Esophagus squamous epithelium (tissue), 4 donors: Measurements from ENCODE around the gene TRAP1.

Experiments
- POLR2A ChIP-seq, 4 donors: fragments of 450-650 bp; IDR thresholded peaks; one replicate each; pipeline ENCODE4 v1.6.1; 2017; ENCODE audit warnings: antibody characterized with exemption in 4 of 4, mild to moderate bottlenecking in 4 of 4, moderate library complexity in 3 of 4
- TF ChIP-seq, protein P1 (sequence below), 6 experiments: fragments of 450-650 bp in 4 of 6; fragments of 200-600 bp in 2 of 6; sonication (generic) in 2 of 6; IDR thresholded peaks; one replicate each; pipeline ENCODE4 v1.5.1; 2016 to 2019; ENCODE audit warnings: antibody characterized with exemption in 6 of 6, mild to moderate bottlenecking in 4 of 6, moderate library complexity in 4 of 6

DNA sequence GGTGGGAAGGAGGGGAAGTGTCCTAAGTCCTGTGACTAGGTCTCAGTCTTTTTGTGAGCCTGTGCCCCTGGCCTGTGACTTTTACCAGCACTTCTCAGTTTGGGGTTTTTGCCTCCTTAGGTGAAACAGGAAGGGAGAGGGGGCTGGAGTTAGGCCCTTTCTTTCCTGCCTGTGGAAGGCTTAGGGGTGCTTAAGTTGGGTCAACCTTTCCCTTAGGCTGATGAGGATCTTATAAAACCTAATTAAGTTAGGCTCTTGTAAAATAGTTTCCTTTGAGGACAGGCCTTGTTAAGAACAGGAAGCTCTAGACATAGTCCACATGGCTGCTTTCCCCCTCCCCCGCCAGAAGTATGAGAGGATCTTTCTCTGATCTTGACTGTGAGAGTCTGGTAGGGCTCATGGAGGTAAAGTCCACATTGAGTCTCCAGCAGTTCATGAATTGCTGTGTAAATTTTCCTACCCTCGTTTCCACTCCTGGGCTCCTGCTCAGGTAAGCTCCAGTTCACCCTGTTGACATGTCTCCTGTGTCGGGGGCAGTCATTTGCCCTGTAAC lies 79.9 kb downstream of the TRAP1 start:
- TF ChIP-seq, protein P1, sequence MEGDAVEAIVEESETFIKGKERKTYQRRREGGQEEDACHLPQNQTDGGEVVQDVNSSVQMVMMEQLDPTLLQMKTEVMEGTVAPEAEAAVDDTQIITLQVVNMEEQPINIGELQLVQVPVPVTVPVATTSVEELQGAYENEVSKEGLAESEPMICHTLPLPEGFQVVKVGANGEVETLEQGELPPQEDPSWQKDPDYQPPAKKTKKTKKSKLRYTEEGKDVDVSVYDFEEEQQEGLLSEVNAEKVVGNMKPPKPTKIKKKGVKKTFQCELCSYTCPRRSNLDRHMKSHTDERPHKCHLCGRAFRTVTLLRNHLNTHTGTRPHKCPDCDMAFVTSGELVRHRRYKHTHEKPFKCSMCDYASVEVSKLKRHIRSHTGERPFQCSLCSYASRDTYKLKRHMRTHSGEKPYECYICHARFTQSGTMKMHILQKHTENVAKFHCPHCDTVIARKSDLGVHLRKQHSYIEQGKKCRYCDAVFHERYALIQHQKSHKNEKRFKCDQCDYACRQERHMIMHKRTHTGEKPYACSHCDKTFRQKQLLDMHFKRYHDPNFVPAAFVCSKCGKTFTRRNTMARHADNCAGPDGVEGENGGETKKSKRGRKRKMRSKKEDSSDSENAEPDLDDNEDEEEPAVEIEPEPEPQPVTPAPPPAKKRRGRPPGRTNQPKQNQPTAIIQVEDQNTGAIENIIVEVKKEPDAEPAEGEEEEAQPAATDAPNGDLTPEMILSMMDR (IDR thresholded peaks at IDR 0.05), result no peak
- no peak for TF ChIP-seq POLR2A (IDR thresholded peaks at IDR 0.05)
